Duodenal mucosa (tissue), 2 donors: Measurements from ENCODE around the gene DLG5.

Experiments used
- H3K27ac ChIP-seq: one replicate; pipeline ENCODE4 v1.7.0; 2013; ENCODE audit warnings: low read depth, low read length
- H3K27me3 ChIP-seq, 2 donors: one replicate each; pipeline ENCODE4 v1.7.0; 2013; ENCODE audit warnings: low read length in 2 of 2, control low read depth in 1 of 2; ENCODE audit not compliant: insufficient read depth in 2 of 2, control insufficient read depth in 1 of 2
- H3K36me3 ChIP-seq, 2 donors: one replicate each; pipeline ENCODE4 v1.7.0; 2013; ENCODE audit warnings: low read length in 2 of 2, control low read depth in 1 of 2; ENCODE audit not compliant: insufficient read depth in 2 of 2, control insufficient read depth in 1 of 2
- H3K4me1 ChIP-seq, 2 donors: one replicate each; pipeline ENCODE4 v1.7.0; 2013; ENCODE audit warnings: low read length in 2 of 2, control low read depth in 1 of 2; ENCODE audit not compliant: insufficient read depth in 2 of 2, control insufficient read depth in 1 of 2
- H3K4me3 ChIP-seq, 2 donors: one replicate each; pipeline ENCODE4 v1.7.0; 2013; ENCODE audit warnings: low read length in 2 of 2, low read depth in 1 of 2
- H3K9ac ChIP-seq, 2 donors: one replicate each; pipeline ENCODE4 v1.7.0; 2013; ENCODE audit warnings: low read length in 2 of 2, low read depth in 1 of 2
- H3K9me3 ChIP-seq, 2 donors: one replicate each; pipeline ENCODE4 v1.7.0; 2013; ENCODE audit warnings: low read length in 2 of 2, control low read depth in 1 of 2; ENCODE audit not compliant: control insufficient read depth in 1 of 2

DLG5 gene

GRCh38 chr10:77881222-77881621 is 45.3 kb downstream of the DLG5 start:
- Histone ChIP-seq H3K4me3 (no peak overlapping the region), H3K9ac (no peak overlapping the region), H3K27me3 (no peaks in the 10 kb centered on the region), H3K27ac (no peak overlapping the region), H3K36me3 (no peaks in the 10 kb centered on the region), H3K4me1 (peaks cover 4 to 8% of the 10 kb centered on the region in 2 donors), H3K9me3 (no peaks in the 10 kb centered on the region)

- H3K4me1 ChIP-seq = peaks cover 4 to 8% of the 10 kb centered on the region in 2 donors
- H3K36me3 ChIP-seq = no peaks in the 10 kb centered on the region
- no peak overlapping the region for H3K27ac ChIP-seq
- H3K9ac ChIP-seq = no peak overlapping the region
- no peaks in the 10 kb centered on the region for H3K27me3 ChIP-seq
- no peak overlapping the region for H3K4me3 ChIP-seq
- no peaks in the 10 kb centered on the region for H3K9me3 ChIP-seq
Measured at GRCh38 chr10:77879710-77880109, 46.8 kb downstream of the DLG5 start.

GRCh38 chr10:77879065-77879464 is 47.5 kb downstream of the DLG5 start:
- Histone ChIP-seq H3K36me3 (no peaks in the 10 kb centered on the region), H3K9ac (no peak overlapping the region), H3K9me3 (no peaks in the 10 kb centered on the region), H3K27ac (no peak overlapping the region), H3K27me3 (no peaks in the 10 kb centered on the region), H3K4me1 (peaks cover 7 to 15% of the 10 kb centered on the region in 2 donors), H3K4me3 (no peak overlapping the region)

- no peak overlapping the region for H3K9ac ChIP-seq
- H3K27me3 ChIP-seq = no peaks in the 10 kb centered on the region
- no peaks in the 10 kb centered on the region for H3K9me3 ChIP-seq
- no peak overlapping the region for H3K4me3 ChIP-seq
- H3K4me1 ChIP-seq = peaks cover 16 to 22% of the 10 kb centered on the region in 2 donors
- no peaks in the 10 kb centered on the region for H3K36me3 ChIP-seq
- no peak overlapping the region for H3K27ac ChIP-seq
Measured at GRCh38 chr10:77877441-77878344, 48.9 kb downstream of the DLG5 start.

GRCh38 chr10:77875730-77876129 is 50.8 kb downstream of the DLG5 start:
- Histone ChIP-seq H3K36me3 (no peaks in the 10 kb centered on the region), H3K27ac (no peak overlapping the region), H3K4me1 (peaks cover 16 to 22% of the 10 kb centered on the region in 2 donors), H3K27me3 (no peaks in the 10 kb centered on the region), H3K4me3 (no peak overlapping the region), H3K9ac (no peak overlapping the region), H3K9me3 (no peaks in the 10 kb centered on the region)

GRCh38 chr10:77874872-77875271 is 51.7 kb downstream of the DLG5 start:
- Histone ChIP-seq H3K4me3 (no peak overlapping the region), H3K36me3 (no peaks in the 10 kb centered on the region), H3K27me3 (no peaks in the 10 kb centered on the region), H3K27ac (no peak overlapping the region), H3K9ac (no peak overlapping the region), H3K9me3 (no peaks in the 10 kb centered on the region), H3K4me1 (peaks cover 16 to 22% of the 10 kb centered on the region in 2 donors)

- H3K27ac ChIP-seq = no peak overlapping the region
- no peaks in the 10 kb centered on the region for H3K27me3 ChIP-seq
- peaks cover 16 to 21% of the 10 kb centered on the region in 2 donors for H3K4me1 ChIP-seq
- H3K4me3 ChIP-seq = no peak overlapping the region
- H3K36me3 ChIP-seq = no peaks in the 10 kb centered on the region
- no peaks in the 10 kb centered on the region for H3K9me3 ChIP-seq
- H3K9ac ChIP-seq = no peak overlapping the region
Measured at GRCh38 chr10:77873536-77874380, 52.8 kb downstream of the DLG5 start.

- no peak overlapping the region for H3K9ac ChIP-seq
- no peak overlapping the region for H3K27ac ChIP-seq
- H3K4me1 ChIP-seq = peaks cover 12 to 14% of the 10 kb centered on the region in 2 donors
- no peak overlapping the region for H3K4me3 ChIP-seq
- H3K9me3 ChIP-seq = no peaks in the 10 kb centered on the region
- no peaks in the 10 kb centered on the region for H3K27me3 ChIP-seq
- no peaks in the 10 kb centered on the region for H3K36me3 ChIP-seq
Measured at GRCh38 chr10:77872947-77873535, 53.5 kb downstream of the DLG5 start.

GRCh38 chr10:77872151-77872946 is 54.2 kb downstream of the DLG5 start:
- Histone ChIP-seq H3K9me3 (no peaks in the 10 kb centered on the region), H3K27ac (no peak overlapping the region), H3K36me3 (peaks cover 0 to 6% of the 10 kb centered on the region in 2 donors), H3K4me3 (no peak overlapping the region), H3K27me3 (no peaks in the 10 kb centered on the region), H3K9ac (no peak overlapping the region), H3K4me1 (peaks cover 11 to 14% of the 10 kb centered on the region in 2 donors)
